H1 (cell line): Measurements from ENCODE around the gene TMEM266. TPM values are rescaled to one million over a fixed set of nuclear protein-coding genes. Genes with fewer than 3 reads are reported as not detected.

Experiments
- CTCF ChIA-PET: fragments of 300-600 bp; sonication (Branson Sonifier 250); formaldehyde crosslinking; loops from one replicate; lab custom pipeline; 2021; ENCODE audit not compliant: partially characterized antibody; lab: Charles Lee
- POLR2A ChIA-PET: fragments of 300-600 bp; sonication (Branson Sonifier 250); formaldehyde crosslinking; loops from one replicate; lab custom pipeline; 2021; ENCODE audit warnings: inconsistent platforms; ENCODE audit not compliant: partially characterized antibody; lab: Charles Lee
- DNase-seq, 2 experiments: peaks; one replicate each; pipeline versions ENCODE4 v3.0.0 to v3.0.0-alpha.2; 2010 to 2022; ENCODE audit warnings: low spot score in 2 of 2, low read depth in 1 of 2, mixed read lengths in 1 of 2
- FAIRE-seq: peaks from 2 replicates; lab custom pipeline; 2011; peaks lifted over from hg19 to GRCh38; lab: Jason Lieb, UNC
- H2AFZ ChIP-seq: 2 replicates; pipeline ENCODE4 v1.8.1; 2012; ENCODE audit warnings: low read length, inconsistent platforms
- H2AK5ac ChIP-seq: 2 replicates; pipeline ENCODE4 v1.6.1; 2013; ENCODE audit warnings: low read depth, low read length
- H2BK120ac ChIP-seq: replicated peaks from 2 replicates; pipeline ENCODE3; 2013; ENCODE audit warnings: low read depth, low read length, inconsistent platforms
- H2BK12ac ChIP-seq: 2 replicates; pipeline ENCODE4 v1.6.1; 2013; ENCODE audit warnings: low read depth, low read length
- H2BK15ac ChIP-seq: 2 replicates; pipeline ENCODE4 v1.6.1; 2013; ENCODE audit warnings: low read length
- H2BK20ac ChIP-seq: 2 replicates; pipeline ENCODE4 v1.6.1; 2013; ENCODE audit warnings: low read length
- H2BK5ac ChIP-seq: 2 replicates; pipeline ENCODE4 v1.6.1; 2013; ENCODE audit warnings: low read depth, low read length
- H3K14ac ChIP-seq: 2 replicates; pipeline ENCODE4 v1.6.1; 2013; ENCODE audit warnings: inconsistent platforms; ENCODE audit not compliant: insufficient read length
- H3K18ac ChIP-seq: 2 replicates; pipeline ENCODE4 v1.6.1; 2013; ENCODE audit warnings: low read length; ENCODE audit errors: extremely low read depth
- H3K23ac ChIP-seq: 2 replicates; pipeline ENCODE4 v1.6.1; 2013; ENCODE audit warnings: inconsistent platforms; ENCODE audit not compliant: insufficient read length
- H3K23me2 ChIP-seq: 2 replicates; pipeline ENCODE4 v1.6.1; 2013; ENCODE audit warnings: low read depth, low read length
- H3K27ac ChIP-seq: 2 replicates; pipeline ENCODE4 v1.6.1; 2011; ENCODE audit warnings: low read depth, low read length, inconsistent platforms
- H3K27me3 ChIP-seq, 4 experiments: replicated peaks in 1 of 4; 1 replicate in 1 of 4; 2 replicates in 3 of 4; pipeline versions ENCODE4 v1.6.1 to v1.8.1; 2011 to 2013; ENCODE audit warnings: low read length in 3 of 4, mild to moderate bottlenecking in 3 of 4, inconsistent platforms in 2 of 4, mixed read lengths in 2 of 4, moderate library complexity in 1 of 4; ENCODE audit not compliant: control insufficient read depth in 3 of 4, insufficient read depth in 3 of 4; ENCODE audit errors: extremely low read depth in 1 of 4
- H3K36me3 ChIP-seq, 4 experiments: 2 replicates each; pipeline versions ENCODE4 v1.6.1 to v1.8.1; 2011 to 2013; ENCODE audit warnings: mild to moderate bottlenecking in 4 of 4, low read length in 3 of 4, moderate library complexity in 2 of 4, control low read depth in 1 of 4, inconsistent platforms in 1 of 4; ENCODE audit not compliant: insufficient read depth in 4 of 4, control insufficient read depth in 2 of 4
- H3K4ac ChIP-seq: replicated peaks from 2 replicates; pipeline ENCODE3; 2013; ENCODE audit warnings: low read length, low read depth, mixed read lengths, inconsistent platforms; ENCODE audit not compliant: insufficient read length
- H3K4me1 ChIP-seq, 4 experiments: replicated peaks in 1 of 4; 1 replicate in 1 of 4; 2 replicates in 3 of 4; pipeline versions ENCODE4 v1.6.1 to v1.8.1; 2011 to 2013; ENCODE audit warnings: low read length in 3 of 4, inconsistent platforms in 2 of 4, mixed read lengths in 1 of 4; ENCODE audit not compliant: insufficient read depth in 4 of 4, control insufficient read depth in 3 of 4
- H3K4me2 ChIP-seq, 2 experiments: 2 replicates each; pipeline versions ENCODE4 v1.6.1 to v1.8.1; 2011 to 2013; ENCODE audit warnings: low read depth in 2 of 2, low read length in 2 of 2, control low read depth in 1 of 2, inconsistent platforms in 1 of 2, mild to moderate bottlenecking in 1 of 2; ENCODE audit not compliant: insufficient read depth in 1 of 2
- H3K4me3 ChIP-seq, 4 experiments: fragments of 200-600, 300-600 bp in 1 of 4; sonication (generic), shearing (Covaris generic), sonication (Bioruptor Twin) in 1 of 4; 2 replicates each; pipeline versions ENCODE4 v1.5.1 to v1.8.1; 2011 to 2016; ENCODE audit warnings: low read length in 4 of 4, low read depth in 3 of 4, control low read depth in 2 of 4, inconsistent platforms in 2 of 4, mild to moderate bottlenecking in 2 of 4, mixed read lengths in 1 of 4, moderate library complexity in 1 of 4; ENCODE audit not compliant: insufficient read depth in 2 of 4; ENCODE audit errors: extremely low read depth in 1 of 4
- H3K56ac ChIP-seq: replicated peaks from 2 replicates; pipeline ENCODE3; 2013; ENCODE audit warnings: low read depth, mild to moderate bottlenecking, mixed read lengths, low read length, inconsistent platforms; ENCODE audit not compliant: insufficient read length
- H3K79me1 ChIP-seq: 2 replicates; pipeline ENCODE4 v1.6.1; 2013; ENCODE audit warnings: low read depth, low read length, control low read depth
- H3K79me2 ChIP-seq, 2 experiments: 2 replicates each; pipeline versions ENCODE4 v1.6.1 to v1.8.1; 2012 to 2013; ENCODE audit warnings: low read length in 2 of 2, mild to moderate bottlenecking in 2 of 2, inconsistent platforms in 1 of 2; ENCODE audit not compliant: insufficient read depth in 2 of 2, control insufficient read depth in 1 of 2
- H3K9ac ChIP-seq, 4 experiments: replicated peaks in 1 of 4; 1 replicate in 1 of 4; 2 replicates in 3 of 4; pipeline versions ENCODE4 v1.6.1 to v1.8.1; 2011 to 2013; ENCODE audit warnings: low read depth in 3 of 4, low read length in 3 of 4, control low read depth in 2 of 4, mild to moderate bottlenecking in 2 of 4, moderate library complexity in 2 of 4, inconsistent platforms in 1 of 4; ENCODE audit errors: extremely low read depth in 1 of 4
- H3K9me3 ChIP-seq, 2 experiments: 2 replicates each; pipeline versions ENCODE4 v1.6.1 to v1.8.1; 2012 to 2013; ENCODE audit warnings: mild to moderate bottlenecking in 2 of 2, moderate library complexity in 2 of 2, control low read depth in 1 of 2, inconsistent platforms in 1 of 2, low read depth in 1 of 2, low read length in 1 of 2, mixed read lengths in 1 of 2; ENCODE audit not compliant: insufficient read depth in 2 of 2
- H4K20me1 ChIP-seq, 2 experiments: replicated peaks in 1 of 2; 2 replicates each; pipeline versions ENCODE3 to v1.8.1; 2011 to 2013; ENCODE audit warnings: inconsistent platforms in 2 of 2, low read length in 2 of 2, mild to moderate bottlenecking in 1 of 2; ENCODE audit not compliant: insufficient read depth in 2 of 2, control insufficient read depth in 1 of 2
- H4K5ac ChIP-seq: 2 replicates; pipeline ENCODE4 v1.6.1; 2013; ENCODE audit warnings: low read length, low read depth, mixed read lengths, inconsistent platforms; ENCODE audit not compliant: insufficient read length
- H4K8ac ChIP-seq: 2 replicates; pipeline ENCODE4 v1.8.0; 2013; ENCODE audit warnings: mild to moderate bottlenecking, moderate library complexity, low read length, inconsistent platforms; ENCODE audit not compliant: insufficient read depth; ENCODE audit errors: extremely low read depth
- H4K91ac ChIP-seq: replicated peaks from 2 replicates; pipeline ENCODE3; 2013; ENCODE audit warnings: low read length, mixed read lengths, inconsistent platforms; ENCODE audit not compliant: insufficient read length
- BRCA1 ChIP-seq: IDR thresholded peaks from 2 replicates; pipeline ENCODE4 v1.6.1; 2012; ENCODE audit warnings: low read depth, low read length, improper control_type of control experiment
- KDM4A ChIP-seq: IDR thresholded peaks from one replicate; pipeline ENCODE4 v1.7.1; 2012; ENCODE audit warnings: low read depth, mild to moderate bottlenecking, moderate library complexity, low read length, inconsistent platforms; ENCODE audit not compliant: severe bottlenecking
- PHF8 ChIP-seq: fragments of 200-600 bp; sonication (generic); conservative IDR thresholded peaks from 2 replicates; pipeline ENCODE4 v1.7.1; 2012; ENCODE audit warnings: low read depth, mild to moderate bottlenecking, inconsistent platforms, low read length, moderate library complexity
- RBBP5 ChIP-seq: IDR thresholded peaks from 2 replicates; pipeline ENCODE4 v1.7.1; 2012; ENCODE audit warnings: low read depth, mild to moderate bottlenecking, inconsistent platforms, low read length, moderate library complexity, borderline replicate concordance
- SAP30 ChIP-seq: fragments of 300-600 bp; sonication (generic); IDR thresholded peaks from 2 replicates; pipeline ENCODE4 v1.7.1; 2012; ENCODE audit warnings: low read length, moderate library complexity, mild to moderate bottlenecking, inconsistent platforms; ENCODE audit not compliant: insufficient read depth, insufficient replicate concordance
- SP2 ChIP-seq: IDR thresholded peaks from 2 replicates; pipeline ENCODE4 v1.6.1; 2012; ENCODE audit warnings: mild to moderate bottlenecking, low read length, inconsistent platforms
- SRF ChIP-seq: IDR thresholded peaks from 2 replicates; pipeline ENCODE4 v1.6.1; 2011; ENCODE audit warnings: mild to moderate bottlenecking, low read depth, low read length, moderate library complexity
- TBP ChIP-seq: IDR thresholded peaks from 2 replicates; pipeline ENCODE4 v1.6.1; 2011; ENCODE audit warnings: low read depth, low read length, improper control_type of control experiment
- ZNF274 ChIP-seq: IDR thresholded peaks from 2 replicates; pipeline ENCODE4 v1.7.0; 2012; ENCODE audit warnings: low read length, borderline replicate concordance; ENCODE audit errors: extremely low read depth
- WGBS, 2 experiments: shearing (Covaris generic) in 1 of 2; methylation state at CpG; one replicate each; pipeline versions ENCODE4 v1.1.6 to v1.1.7; 2013 to 2015; ENCODE audit warnings: low lambda C conversion rate in 2 of 2, mixed read lengths in 2 of 2, inconsistent platforms in 1 of 2, low coverage in 1 of 2, missing lambda C conversion rate in 1 of 2; ENCODE audit not compliant: insufficient replicate concordance in 2 of 2, insufficient coverage in 1 of 2, insufficient read length in 1 of 2; ENCODE audit errors: extremely low coverage in 1 of 2, missing lambda C conversion rate in 1 of 2; 5-methylcytosine and 5-hydroxymethylcytosine counted together
- polyA plus RNA-seq, 7 experiments: library from polyadenylated mRNA; depleted of rRNA in 3 of 7; stranded (reverse) in 5 of 7; unstranded in 2 of 7; fragments of >200 nt in 5 of 7; fragments of 200-250 nt in 2 of 7; gene quantifications; 1 replicate in 5 of 7; 2 replicates in 1 of 7; 4 replicates in 1 of 7; pipeline versions ENCODE4 v1.2.1 to v1.2.3, GENCODE V29; 2011 to 2013; ENCODE audit warnings: missing spikeins in 2 of 7, mixed read lengths in 2 of 7
- total RNA-seq: library from RNA; stranded (reverse); fragmentation: NEBNext Ultra II Directional; extraction: Animal tissue kit (Norgen Biotek cat#: 25700); gene quantifications from 2 replicates; pipeline ENCODE4 v1.2.1, GENCODE V29; 2021
- TF ChIP-seq, protein P1 (sequence below), 3 experiments: IDR thresholded peaks; 1 replicate in 2 of 3; 2 replicates in 1 of 3; pipeline versions ENCODE4 v1.5.1 to v1.6.1; 2011; ENCODE audit warnings: low read length in 3 of 3, mild to moderate bottlenecking in 3 of 3, inconsistent platforms in 2 of 3, low read depth in 1 of 3, moderate library complexity in 1 of 3; ENCODE audit not compliant: insufficient read depth in 1 of 3; ENCODE audit errors: control extremely low read depth in 1 of 3

The TMEM266 gene
- total and polyA plus RNA-seq, 2 of the 8 experiments (the other 6 are each of a cell fraction or from before 2014, with no cell fraction given), result 2.6 TPM

DNA sequence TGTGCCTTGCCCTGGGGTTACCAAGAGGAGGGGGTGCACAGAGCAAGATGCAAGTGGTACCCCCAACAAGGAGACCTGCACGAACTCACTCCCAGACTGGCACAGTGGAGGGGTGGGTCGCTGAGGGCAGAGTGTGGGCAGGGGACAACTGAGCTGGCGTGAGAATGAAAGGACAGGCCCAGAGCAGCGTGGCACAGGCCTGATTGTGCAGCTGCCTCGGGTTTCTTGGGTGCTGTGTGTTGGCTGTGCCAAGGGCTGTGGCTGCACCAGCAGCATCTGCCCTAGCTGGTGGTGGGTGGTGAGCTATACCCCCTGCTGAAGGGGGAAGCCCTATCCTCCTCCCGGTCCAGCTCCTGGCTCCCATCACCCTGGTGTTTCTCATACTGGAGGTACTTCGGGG is 92.4 kb downstream of the TMEM266 start:
- Histone ChIP-seq H3K14ac (no peak overlapping the region), H2BK12ac (peak overlapping the region; percentile 76), H4K20me1 (no peaks in the 10 kb centered on the region), H3K4me3 (peak overlapping the region in 2 of 4 experiments; percentile 8 to 23; a peak in 2 of 8 replicates), H3K56ac (no peak overlapping the region), H2AFZ (no peak overlapping the region), H3K18ac (peak overlapping the region; percentile 1; the same call in 1 of the 2 replicates), H3K27ac (peak overlapping the region; percentile 18; the same call in 1 of the 2 replicates), H3K23me2 (no peaks in the 10 kb centered on the region; the same call in 1 of the 2 replicates), H3K36me3 (no peaks in the 10 kb centered on the region), H2BK15ac (peak overlapping the region; percentile 61; the same call in 1 of the 2 replicates), H4K5ac (peak overlapping the region; percentile 35), H2BK5ac (peak overlapping the region; percentile 20; the same call in 1 of the 2 replicates), H3K79me2 (no peaks in the 10 kb centered on the region), H4K8ac (no peak overlapping the region; the same call in 1 of the 2 replicates), H3K9me3 (no peaks in the 10 kb centered on the region), H3K27me3 (no peaks in the 10 kb centered on the region), H3K23ac (no peak overlapping the region), H3K4me2 (peak overlapping the region; percentile 56 to 71; a peak in 3 of 4 replicates), H2BK20ac (peak overlapping the region; percentile 13; the same call in 1 of the 2 replicates), H3K79me1 (no peaks in the 10 kb centered on the region), H3K4ac (no peak overlapping the region), H3K4me1 (peaks cover 0 to 25% (median 18%) of the 10 kb centered on the region in 4 experiments; a peak in 6 of 7 replicates), H3K9ac (no peak overlapping the region), H4K91ac (peak overlapping the region; percentile 51), H2BK120ac (peak overlapping the region; percentile 15), H2AK5ac (peak overlapping the region; percentile 42; the same call in 1 of the 2 replicates)
- 90% methylated on average over 7 of the region's 7 CpGs; no CpG with 5 or more reads in 1 of the 2 experiments for WGBS, 2 experiments
- POLR2A ChIA-PET, result no interaction called here
- no peak for DNase-seq
- FAIRE-seq, result no peak
- CTCF ChIA-PET, result interaction anchor here (0.8 to 9.8 kb wide), 9 partner anchors 12 to 343 kb away, joined by 3 to 114 read pairs (median 3); no protein-coding TSS in a partner anchor
- no peak for TF ChIP-seq SP2
- TF ChIP-seq ZNF274, result no peak
- TF ChIP-seq RBBP5, result no peak
- TF ChIP-seq PHF8, result no peak
- TF ChIP-seq, protein P1, sequence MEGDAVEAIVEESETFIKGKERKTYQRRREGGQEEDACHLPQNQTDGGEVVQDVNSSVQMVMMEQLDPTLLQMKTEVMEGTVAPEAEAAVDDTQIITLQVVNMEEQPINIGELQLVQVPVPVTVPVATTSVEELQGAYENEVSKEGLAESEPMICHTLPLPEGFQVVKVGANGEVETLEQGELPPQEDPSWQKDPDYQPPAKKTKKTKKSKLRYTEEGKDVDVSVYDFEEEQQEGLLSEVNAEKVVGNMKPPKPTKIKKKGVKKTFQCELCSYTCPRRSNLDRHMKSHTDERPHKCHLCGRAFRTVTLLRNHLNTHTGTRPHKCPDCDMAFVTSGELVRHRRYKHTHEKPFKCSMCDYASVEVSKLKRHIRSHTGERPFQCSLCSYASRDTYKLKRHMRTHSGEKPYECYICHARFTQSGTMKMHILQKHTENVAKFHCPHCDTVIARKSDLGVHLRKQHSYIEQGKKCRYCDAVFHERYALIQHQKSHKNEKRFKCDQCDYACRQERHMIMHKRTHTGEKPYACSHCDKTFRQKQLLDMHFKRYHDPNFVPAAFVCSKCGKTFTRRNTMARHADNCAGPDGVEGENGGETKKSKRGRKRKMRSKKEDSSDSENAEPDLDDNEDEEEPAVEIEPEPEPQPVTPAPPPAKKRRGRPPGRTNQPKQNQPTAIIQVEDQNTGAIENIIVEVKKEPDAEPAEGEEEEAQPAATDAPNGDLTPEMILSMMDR (IDR thresholded peaks at IDR 0.05; ENCODE audit: control extremely low read depth in 1 of 3, insufficient read depth in 1 of 3, low read depth in 1 of 3, low read length in 3 of 3), result no peak
- no peak for TF ChIP-seq TBP
- TF ChIP-seq SAP30, result no peak
- TF ChIP-seq SRF, result no peak
- no peak for TF ChIP-seq KDM4A
- TF ChIP-seq BRCA1, result no peak
